PC-9 (cell line): Measurements from ENCODE around the gene PKLR. TPM values are rescaled to one million over a fixed set of nuclear protein-coding genes. Genes with fewer than 3 reads are reported as not detected.

Experiments
- BruUV-seq: library from RNA; stranded (reverse); fragments of 400-500 nt; replicated peaks from 2 replicates; lab custom pipeline; 2021; lab: Mats Ljungman, UMichigan
- CTCF ChIA-PET: fragments of 300-600 bp; sonication (Branson Sonifier 250); formaldehyde crosslinking; loops from one replicate; lab custom pipeline; 2022; ENCODE audit warnings: antibody characterized with exemption; lab: Charles Lee
- POLR2A ChIA-PET: fragments of 300-600 bp; sonication (Branson Sonifier 250); formaldehyde crosslinking; loops from one replicate; lab custom pipeline; 2022; ENCODE audit warnings: antibody characterized with exemption; ENCODE audit not compliant: unreplicated experiment; lab: Charles Lee
- DNase-seq, 2 experiments: peaks; one replicate each; pipeline versions ENCODE4 v3.0.0 to v3.0.0-alpha.2; 2015 to 2022; ENCODE audit warnings: mixed read lengths in 1 of 2
- H2AFZ ChIP-seq: fragments of 200-600 bp; sonication (generic); 2 replicates; pipeline ENCODE4 v1.8.1; 2017; ENCODE audit warnings: antibody characterized with exemption
- H3F3A ChIP-seq: fragments of 200-600 bp; sonication (generic); 2 replicates; pipeline ENCODE4 v1.8.1; 2017; ENCODE audit warnings: antibody characterized with exemption, mild to moderate bottlenecking, low read depth; ENCODE audit not compliant: insufficient read depth
- H3K27ac ChIP-seq: fragments of 200-600 bp; sonication (generic); 2 replicates; pipeline ENCODE4 v1.6.1; 2016; ENCODE audit warnings: mixed run types
- H3K27me3 ChIP-seq: fragments of 200-600 bp; sonication (generic); 2 replicates; pipeline ENCODE4 v1.6.1; 2016; ENCODE audit warnings: low read depth, mixed run types; ENCODE audit not compliant: insufficient read depth
- H3K36me3 ChIP-seq: fragments of 200-600 bp; sonication (generic); 2 replicates; pipeline ENCODE4 v1.6.1; 2016; ENCODE audit warnings: low read depth, mixed run types
- H3K4me1 ChIP-seq: fragments of 200-600 bp; sonication (generic); replicated peaks from 2 replicates; pipeline ENCODE4 v1.6.1; 2016; ENCODE audit warnings: mixed run types; ENCODE audit not compliant: insufficient read depth
- H3K4me2 ChIP-seq: fragments of 200-600 bp; sonication (generic); 2 replicates; pipeline ENCODE4 v1.6.1; 2017; ENCODE audit warnings: mixed run types
- H3K4me3 ChIP-seq: fragments of 200-600 bp; sonication (generic); 2 replicates; pipeline ENCODE4 v1.6.1; 2016; ENCODE audit warnings: mixed run types
- H3K79me2 ChIP-seq: fragments of 200-600 bp; sonication (generic); 2 replicates; pipeline ENCODE4 v1.6.1; 2017; ENCODE audit warnings: low read depth, mixed run types
- H3K9me2 ChIP-seq: fragments of 200-600 bp; sonication (generic); 2 replicates; pipeline ENCODE4 v1.8.1; 2017; ENCODE audit warnings: mild to moderate bottlenecking; ENCODE audit not compliant: insufficient read depth
- H3K9me3 ChIP-seq: fragments of 200-600 bp; sonication (generic); 2 replicates; pipeline ENCODE4 v1.8.1; 2016; ENCODE audit warnings: low read depth; ENCODE audit not compliant: insufficient read depth
- H4K20me1 ChIP-seq: fragments of 200-600 bp; sonication (generic); 2 replicates; pipeline ENCODE4 v1.8.1; 2017; ENCODE audit not compliant: insufficient read depth
- EZH2 ChIP-seq: fragments of 200-600 bp; sonication (generic); IDR thresholded peaks from 2 replicates; pipeline ENCODE4 v1.8.0; 2017; ENCODE audit warnings: antibody characterized with exemption, low read depth
- intact Hi-C: fragments of 100-400 bp; cut with micrococcal nuclease; formaldehyde crosslinking; loops from one replicate; pipeline ENCODE4 v1.10.0; 2022; ENCODE audit not compliant: unreplicated experiment
- total RNA-seq: library from RNA; stranded (reverse); gene quantifications from 2 replicates; pipeline ENCODE4 v1.2.3, GENCODE V29; 2021
- TF ChIP-seq, protein P1 (sequence below): fragments of 200-600 bp; sonication (generic); conservative IDR thresholded peaks from 2 replicates; pipeline ENCODE4 v1.6.1; 2017; ENCODE audit warnings: mixed run types, antibody characterized with exemption, mild to moderate bottlenecking, moderate library complexity

The PKLR gene
- total RNA-seq, 1 experiment from 2014 or later, result not detected

DNA sequence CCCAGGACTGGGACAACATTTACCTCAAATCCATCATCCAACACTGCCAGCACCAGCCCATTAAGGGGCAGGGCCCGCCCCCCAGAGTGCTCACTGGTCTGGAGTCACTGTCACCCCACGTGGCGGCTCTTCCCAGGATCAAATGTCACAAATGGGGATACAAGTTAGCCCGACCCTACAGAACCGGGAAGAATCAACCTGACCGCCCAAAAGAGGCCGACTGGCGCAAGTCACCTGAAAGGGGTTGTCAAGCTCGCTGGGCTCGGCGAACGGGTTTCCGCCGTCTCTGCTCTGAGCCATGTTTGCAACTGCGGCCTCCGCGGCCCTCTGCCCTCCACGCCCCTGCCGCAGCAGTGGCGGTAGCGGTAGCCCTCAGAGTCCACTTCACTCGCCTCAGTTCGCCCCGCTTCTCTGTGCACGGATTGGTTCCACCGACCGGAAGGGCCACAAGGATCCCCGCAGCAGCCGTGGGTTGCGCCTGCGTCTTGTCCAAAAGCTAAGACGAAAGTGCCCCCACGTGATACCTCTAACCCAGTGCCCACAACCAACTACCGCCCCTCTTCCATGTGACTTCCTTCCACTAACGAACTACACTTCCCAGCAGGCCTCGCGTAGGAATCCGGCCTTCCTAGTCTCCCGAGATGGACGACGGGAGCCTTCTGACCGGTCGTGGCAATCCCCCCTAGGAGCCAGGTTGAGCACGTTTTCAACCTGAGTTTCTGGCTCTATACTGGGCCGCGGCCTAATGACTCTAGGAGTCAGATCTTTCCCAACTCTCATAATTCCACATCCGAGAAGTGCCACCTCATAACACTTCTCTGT lies 39.2 kb downstream of the PKLR start, which contains the start of gene SCAMP3:
Gene SCAMP3 (minus strand): TSS at position 509 of the 822 bp plus-strand sequence. CDS start 209 bp downstream, at position 300.
- intact Hi-C loops, result loop anchor here (5.0 kb wide), 2 partner anchors 45 to 60 kb away; partner anchors contain the start of genes FDPS and RUSC1
- POLR2A ChIA-PET, result interaction anchor here (0.6 kb wide), 3 partner anchors 11 to 65 kb away, joined by 3 to 4 read pairs (median 3); no protein-coding TSS in a partner anchor
- H3K36me3 ChIP-seq, result peaks cover 9% of the 10 kb centered on the region; the same call in 1 of the 2 replicates

DNA sequence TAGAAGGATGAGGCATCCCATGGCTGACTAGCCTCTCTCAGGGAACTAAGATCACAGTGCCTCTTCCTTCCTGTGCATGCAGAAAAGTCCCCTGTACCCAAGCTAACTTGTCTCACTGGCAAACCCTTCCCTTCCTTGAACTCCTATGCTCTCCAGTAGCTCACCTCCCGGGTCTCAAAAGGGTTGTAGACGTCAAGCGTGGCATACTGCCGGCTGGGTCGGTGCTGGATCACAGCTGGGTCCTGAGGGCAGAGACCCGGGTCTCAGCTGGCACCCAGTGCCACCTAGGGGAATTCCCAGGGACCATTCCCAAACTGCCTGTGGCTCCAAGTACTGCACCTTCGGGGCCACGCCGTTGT lies 39.8 kb downstream of the PKLR start:
- peaks cover 9% of the 10 kb centered on the region; the same call in 1 of the 2 replicates for H3K36me3 ChIP-seq
- H3K4me2 ChIP-seq, result peak overlapping the region; percentile 99
- H2AFZ ChIP-seq, result peak overlapping the region; percentile 86
- no peak for DNase-seq
- peak overlapping the region; percentile 89 for H3K4me3 ChIP-seq
- TF ChIP-seq EZH2, result no peak
- H3K27ac ChIP-seq, result peak overlapping the region; percentile 36
- peaks cover 64% of the 10 kb centered on the region for H3F3A ChIP-seq
- no TSS peak for BruUV-seq
- intact Hi-C loops, result loop anchor here (5.0 kb wide), 2 partner anchors 46 to 61 kb away; partner anchors contain the start of genes FDPS and RUSC1
- no peaks in the 10 kb centered on the region for H3K9me3 ChIP-seq
- ChIA-PET CTCF (no interaction called here), POLR2A (interaction anchor here (0.6 kb wide), 1 partner anchor 11 kb away, joined by 3 read pairs; no protein-coding TSS in a partner anchor)
- H3K27me3 ChIP-seq, result no peaks in the 10 kb centered on the region
- H4K20me1 ChIP-seq, result no peaks in the 10 kb centered on the region
- no peaks in the 10 kb centered on the region for H3K9me2 ChIP-seq
- H3K79me2 ChIP-seq, result peaks cover 19% of the 10 kb centered on the region
- peaks cover 18% of the 10 kb centered on the region for H3K4me1 ChIP-seq

More for the DNA sequence above, 39.2 kb downstream of the PKLR start, which contains the start of gene SCAMP3:
- BruUV-seq, result TSS peak; percentile 41
- no peaks in the 10 kb centered on the region for H4K20me1 ChIP-seq
- no peaks in the 10 kb centered on the region for H3K27me3 ChIP-seq
- no peaks in the 10 kb centered on the region for H3K9me2 ChIP-seq
- no peaks in the 10 kb centered on the region for H3K9me3 ChIP-seq
- DNase-seq, result peak; percentile 91 to 96
- peaks cover 18% of the 10 kb centered on the region for H3K4me1 ChIP-seq
- H3F3A ChIP-seq, result peaks cover 62% of the 10 kb centered on the region
- peak within 1 kb of the TSS; percentile 86 for H2AFZ ChIP-seq
- peak within 1 kb of the TSS; percentile 99 for H3K4me2 ChIP-seq
- H3K4me3 ChIP-seq, result peak within 1 kb of the TSS; percentile 89
- peak within 1 kb of the TSS; percentile 54 for H3K27ac ChIP-seq
- peaks cover 19% of the 10 kb centered on the region for H3K79me2 ChIP-seq
- TF ChIP-seq, protein P1, sequence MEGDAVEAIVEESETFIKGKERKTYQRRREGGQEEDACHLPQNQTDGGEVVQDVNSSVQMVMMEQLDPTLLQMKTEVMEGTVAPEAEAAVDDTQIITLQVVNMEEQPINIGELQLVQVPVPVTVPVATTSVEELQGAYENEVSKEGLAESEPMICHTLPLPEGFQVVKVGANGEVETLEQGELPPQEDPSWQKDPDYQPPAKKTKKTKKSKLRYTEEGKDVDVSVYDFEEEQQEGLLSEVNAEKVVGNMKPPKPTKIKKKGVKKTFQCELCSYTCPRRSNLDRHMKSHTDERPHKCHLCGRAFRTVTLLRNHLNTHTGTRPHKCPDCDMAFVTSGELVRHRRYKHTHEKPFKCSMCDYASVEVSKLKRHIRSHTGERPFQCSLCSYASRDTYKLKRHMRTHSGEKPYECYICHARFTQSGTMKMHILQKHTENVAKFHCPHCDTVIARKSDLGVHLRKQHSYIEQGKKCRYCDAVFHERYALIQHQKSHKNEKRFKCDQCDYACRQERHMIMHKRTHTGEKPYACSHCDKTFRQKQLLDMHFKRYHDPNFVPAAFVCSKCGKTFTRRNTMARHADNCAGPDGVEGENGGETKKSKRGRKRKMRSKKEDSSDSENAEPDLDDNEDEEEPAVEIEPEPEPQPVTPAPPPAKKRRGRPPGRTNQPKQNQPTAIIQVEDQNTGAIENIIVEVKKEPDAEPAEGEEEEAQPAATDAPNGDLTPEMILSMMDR, result no peak
- no peak for TF ChIP-seq EZH2
- CTCF ChIA-PET, result no interaction called here

DNA sequence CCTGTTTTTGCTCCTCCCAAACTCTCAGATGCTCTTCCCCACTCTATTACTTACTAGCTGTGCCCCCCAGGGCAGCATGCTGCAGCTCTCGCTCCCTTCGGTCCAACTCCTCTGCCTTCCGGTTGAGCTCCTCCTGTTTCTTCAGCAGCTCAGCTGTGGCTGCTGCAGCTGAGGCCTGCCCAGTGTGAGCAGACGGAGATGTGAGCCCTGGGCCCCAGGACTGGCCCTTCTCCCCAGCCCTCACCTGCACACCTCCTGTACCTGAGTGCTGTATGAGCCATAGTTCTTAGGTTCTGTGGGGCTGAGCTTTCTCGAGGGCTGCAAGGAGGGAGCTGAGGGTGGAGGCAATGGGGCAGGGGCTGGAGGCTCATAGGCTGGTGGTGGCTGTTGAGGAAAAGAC lies 41.0 kb downstream of the PKLR start:
- BruUV-seq, result no TSS peak
- intact Hi-C loops, result loop anchor here (5.0 kb wide), 2 partner anchors 47 to 62 kb away; partner anchors contain the start of genes FDPS and RUSC1
- TF ChIP-seq, protein P1, result no peak
- TF ChIP-seq EZH2, result no peak

More for the DNA sequence above, 41.0 kb downstream of the PKLR start:
- Histone ChIP-seq H3F3A (peaks cover 59% of the 10 kb centered on the region), H3K4me3 (no peak overlapping the region), H3K4me1 (peaks cover 18% of the 10 kb centered on the region), H3K9me3 (no peaks in the 10 kb centered on the region), H3K79me2 (peaks cover 19% of the 10 kb centered on the region), H3K27me3 (no peaks in the 10 kb centered on the region), H3K9me2 (no peaks in the 10 kb centered on the region), H2AFZ (no peak overlapping the region), H3K4me2 (peak overlapping the region; percentile 99), H3K27ac (no peak overlapping the region), H3K36me3 (peaks cover 9% of the 10 kb centered on the region; the same call in 1 of the 2 replicates), H4K20me1 (no peaks in the 10 kb centered on the region)
- no peak for DNase-seq
- ChIA-PET CTCF (interaction anchor here (0.6 to 0.8 kb wide), 2 partner anchors 9 to 325 kb away, joined by 3 to 5 read pairs; no protein-coding TSS in a partner anchor), POLR2A (no interaction called here)
